Fibroblast of skin of right quadriceps (primary cell): ENCODE data around the gene MBNL1.

ENCODE experiments used
- DNase-seq: peaks from one replicate; pipeline ENCODE4 v3.0.0-alpha.2; 2013

Gene MBNL1

DNA sequence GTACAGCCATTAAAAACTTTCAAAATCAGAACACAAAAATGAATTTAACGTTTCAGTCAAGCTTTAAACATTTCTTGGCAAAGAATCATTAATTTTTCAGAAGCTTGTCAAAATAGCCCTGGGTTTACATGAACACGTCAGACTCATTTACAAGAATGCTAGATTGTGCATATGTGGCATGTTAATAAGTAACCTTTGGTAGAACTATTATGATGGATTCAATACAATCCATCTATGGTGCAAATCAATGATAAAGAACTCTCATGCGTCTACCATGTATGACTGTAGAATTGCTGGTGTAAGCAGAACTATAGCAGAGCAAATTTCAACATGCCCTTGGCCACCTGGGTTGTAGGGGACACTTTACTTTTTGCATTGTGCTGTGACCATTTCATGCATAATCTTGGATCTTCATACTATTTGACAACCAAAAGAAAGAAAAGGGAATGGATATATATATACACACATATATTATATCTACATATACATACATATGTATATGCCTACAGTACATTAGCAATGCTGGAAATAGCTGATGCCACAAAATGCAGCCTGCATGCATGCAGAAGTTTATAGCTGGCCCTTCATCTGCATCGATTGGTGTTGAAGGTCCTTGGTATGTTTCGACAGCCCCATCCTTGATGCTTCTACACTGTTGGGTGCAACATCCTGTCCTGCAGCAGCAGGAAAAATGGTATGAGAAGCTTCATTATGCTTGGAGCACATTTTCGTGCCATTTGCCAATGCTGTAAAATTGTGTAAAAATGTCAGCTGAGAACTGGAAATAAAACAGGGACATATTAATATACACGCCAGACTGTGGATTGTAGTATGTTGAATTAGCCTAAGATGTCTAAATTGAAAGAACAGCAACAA lies 189.0 kb downstream of the MBNL1 start:
- DNase-seq, result no peak

DNA sequence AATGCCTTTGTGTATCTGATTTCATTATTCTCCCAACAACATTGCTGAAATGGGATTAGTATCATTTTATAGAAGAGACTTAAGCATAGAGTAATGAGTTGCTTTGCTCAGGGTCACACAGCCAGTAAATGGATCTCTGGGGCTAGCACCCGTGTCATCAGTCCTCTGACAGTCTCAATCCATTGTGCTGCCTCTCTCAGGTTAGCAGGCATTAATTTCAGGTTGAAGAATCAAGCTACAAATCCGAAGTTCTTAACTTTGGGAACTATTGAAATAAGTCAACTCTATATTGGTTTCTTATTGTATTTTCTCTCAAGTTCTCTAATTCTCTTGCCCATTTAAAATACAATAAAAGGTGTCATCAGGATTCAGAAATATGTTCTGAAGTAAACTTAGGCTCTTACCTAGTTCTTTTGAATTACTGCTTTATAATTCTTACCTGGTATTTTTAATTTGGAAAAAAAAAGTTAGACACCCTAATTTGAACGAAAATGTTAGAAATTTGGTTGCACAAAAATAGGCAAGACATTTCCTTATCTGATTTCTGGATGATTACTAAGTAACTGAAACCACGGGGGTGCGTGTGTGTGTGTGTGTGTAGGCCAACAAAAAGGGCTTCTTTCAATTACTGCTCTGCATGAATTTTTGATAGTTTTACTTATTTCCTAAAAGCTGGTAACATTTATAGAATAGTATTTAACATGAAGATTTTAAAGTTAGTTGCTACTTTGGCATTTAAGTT lies 189.8 kb downstream of the MBNL1 start:
- DNase-seq, result peak; percentile 36

DNA sequence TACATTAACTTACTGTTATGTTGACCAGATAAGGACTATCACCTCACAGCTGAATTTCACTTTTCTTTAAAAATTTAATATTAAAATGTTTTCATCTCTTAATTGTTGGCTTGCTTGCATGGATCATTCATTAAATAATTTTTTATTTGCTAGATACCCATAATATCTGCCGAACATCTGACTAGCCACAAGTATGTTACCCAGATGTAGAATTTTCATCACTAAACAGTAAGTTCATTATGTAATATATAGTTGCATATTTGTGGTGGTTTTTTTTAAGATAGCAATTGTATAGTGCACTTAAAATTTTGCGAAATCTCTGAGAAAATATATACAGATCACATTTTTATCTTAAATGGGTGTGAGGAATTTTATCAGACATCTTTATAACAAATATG lies 190.4 kb downstream of the MBNL1 start:
- DNase-seq, result peak; percentile 25

DNA sequence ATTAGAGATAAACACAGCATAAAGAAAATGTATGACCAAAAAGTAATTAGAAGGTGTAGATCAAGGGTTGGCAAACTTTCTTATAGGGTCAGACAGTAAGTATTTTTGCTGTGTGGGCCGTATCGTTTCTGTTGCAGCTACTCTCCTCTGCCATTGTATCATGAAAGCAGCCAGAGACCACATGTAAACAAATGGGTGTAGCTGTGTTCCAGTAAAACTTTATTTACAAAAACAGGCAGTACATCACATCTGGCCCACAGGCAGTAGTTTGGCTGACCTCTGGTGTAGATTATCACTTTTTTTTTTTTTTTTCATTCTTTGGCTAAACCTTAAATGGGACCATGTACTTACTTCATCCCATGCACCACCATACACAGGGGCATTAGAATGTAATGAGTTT lies 190.8 kb downstream of the MBNL1 start:
- DNase-seq, result no peak

DNA sequence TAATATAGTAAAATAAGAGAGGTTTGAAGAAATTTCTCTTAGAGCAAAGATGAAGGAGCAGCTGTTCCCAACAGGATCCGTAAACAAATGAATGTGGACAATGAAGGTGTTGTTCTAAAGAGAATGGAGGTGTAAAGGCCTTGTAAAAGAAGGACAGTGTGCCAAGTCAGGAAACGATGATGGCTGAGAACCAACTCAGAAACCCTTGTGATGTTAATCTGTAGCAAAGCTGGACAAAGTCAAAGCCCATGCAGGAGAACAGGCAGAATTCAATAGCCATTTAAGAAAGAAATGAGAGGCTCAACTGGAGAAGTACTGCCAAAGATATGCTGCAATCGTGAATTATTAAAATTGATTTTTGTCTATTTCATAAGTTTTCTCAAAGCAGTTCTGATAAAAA lies 192.2 kb downstream of the MBNL1 start:
- no peak for DNase-seq

DNA sequence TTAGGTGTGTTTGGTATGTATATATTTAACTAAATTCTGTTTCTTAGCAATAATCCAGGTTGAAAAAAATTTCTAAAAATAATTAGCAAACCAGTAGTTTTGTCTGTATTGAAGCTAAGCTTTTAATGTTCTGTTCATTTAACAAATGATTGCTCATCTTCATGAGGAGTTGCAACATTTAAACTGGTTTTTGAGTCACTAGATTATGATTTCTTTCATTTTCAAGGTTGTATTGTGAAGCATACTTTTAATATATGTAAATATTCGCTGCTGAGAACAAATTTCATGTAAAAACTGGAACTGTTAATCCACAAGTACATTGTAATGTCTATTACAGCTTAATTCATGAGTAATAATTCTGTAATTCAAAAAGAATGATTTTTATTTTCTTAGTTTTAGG lies 192.7 kb downstream of the MBNL1 start:
- no peak for DNase-seq

DNA sequence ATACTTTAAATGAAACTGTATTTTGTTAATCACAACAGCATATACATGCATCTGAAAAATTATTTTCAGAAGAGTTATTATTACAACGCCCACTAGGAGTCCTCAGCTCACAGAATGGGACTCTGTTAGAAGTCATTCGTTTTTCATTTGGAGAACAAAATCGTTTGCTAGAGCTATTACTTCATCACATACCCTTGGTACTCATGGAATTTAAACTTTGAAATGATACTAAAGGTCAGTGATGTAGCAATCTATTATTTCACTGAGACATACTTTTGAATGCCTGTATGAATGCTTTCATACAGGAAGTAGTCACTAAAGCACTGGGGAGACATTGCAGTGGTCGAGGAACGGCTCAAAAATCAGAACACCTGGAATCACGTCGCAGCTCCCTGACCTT lies 198.1 kb downstream of the MBNL1 start:
- DNase-seq, result peak; percentile 70

DNA sequence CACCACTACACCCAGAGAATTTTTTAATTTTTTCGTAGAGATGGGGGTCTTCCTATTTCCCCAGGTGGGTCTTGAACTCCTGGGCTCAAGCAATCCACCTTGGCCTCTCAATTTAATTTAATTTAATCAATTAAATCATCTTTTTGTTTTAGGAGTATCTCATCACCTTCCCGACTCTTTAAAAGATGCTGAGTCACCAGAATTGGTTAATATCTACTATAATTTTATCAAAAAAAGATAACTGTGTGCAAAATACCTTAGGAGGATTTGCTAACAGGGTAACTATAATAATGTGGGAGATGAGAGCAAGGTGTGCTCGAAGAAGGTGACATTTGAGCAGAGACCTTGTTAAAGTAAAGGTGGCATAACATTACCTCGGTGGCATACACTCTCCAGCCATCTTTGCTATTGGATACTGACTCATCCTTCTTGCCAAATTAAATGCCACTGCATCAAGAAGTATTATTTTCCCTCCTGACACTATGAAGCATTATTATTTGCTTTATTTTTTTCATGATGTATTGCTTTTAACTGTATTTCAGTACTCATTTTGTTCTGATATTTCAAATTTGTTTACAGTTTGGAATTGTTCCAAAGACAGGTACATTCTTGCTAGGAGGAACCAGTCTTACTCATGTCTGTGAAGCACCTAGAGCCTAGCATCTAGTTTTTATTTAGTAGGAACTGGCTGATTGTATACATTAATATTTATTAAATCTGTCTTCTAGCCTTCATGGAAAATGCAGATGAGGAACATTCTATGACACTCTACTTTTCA lies 200.7 kb downstream of the MBNL1 start:
- no peak for DNase-seq

DNA sequence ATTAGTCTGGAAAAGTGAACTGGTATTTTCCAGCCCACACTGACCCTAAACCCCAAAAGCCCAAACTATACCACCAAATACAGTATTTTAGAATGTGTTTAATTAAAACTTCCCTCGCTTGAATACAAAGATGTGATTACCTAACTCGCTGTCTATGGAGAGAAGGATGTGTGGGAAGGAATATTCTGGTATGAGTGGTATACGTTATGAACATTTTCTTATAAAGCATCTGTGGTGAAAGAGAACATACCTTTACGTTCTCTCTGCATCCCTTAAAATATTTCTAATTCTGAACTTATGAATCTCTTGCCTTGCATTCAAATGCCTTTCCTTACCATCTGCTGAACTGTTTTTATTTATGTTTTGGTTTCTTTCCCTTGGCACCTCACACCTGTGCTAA lies 201.4 kb downstream of the MBNL1 start:
- DNase-seq, result no peak

DNA sequence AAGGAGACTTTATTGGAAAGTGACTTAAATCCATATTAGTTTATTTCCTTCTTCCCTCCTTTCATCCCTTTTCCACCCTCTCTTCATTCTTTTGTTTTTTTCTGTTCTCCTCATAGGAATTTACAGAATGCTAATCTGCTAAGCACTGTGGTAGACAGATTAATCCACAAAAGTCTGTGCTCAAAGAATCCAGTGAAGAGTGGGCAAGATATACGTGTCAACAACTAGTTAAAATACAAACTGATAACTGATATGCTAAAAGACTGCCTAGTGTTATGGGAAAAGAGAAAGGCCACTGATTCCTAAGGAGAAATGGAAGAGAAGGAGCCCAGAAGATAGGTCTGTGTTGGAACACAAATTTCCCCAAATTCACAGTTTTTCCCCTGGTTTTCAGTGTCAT lies 202.2 kb downstream of the MBNL1 start:
- DNase-seq, result no peak

DNA sequence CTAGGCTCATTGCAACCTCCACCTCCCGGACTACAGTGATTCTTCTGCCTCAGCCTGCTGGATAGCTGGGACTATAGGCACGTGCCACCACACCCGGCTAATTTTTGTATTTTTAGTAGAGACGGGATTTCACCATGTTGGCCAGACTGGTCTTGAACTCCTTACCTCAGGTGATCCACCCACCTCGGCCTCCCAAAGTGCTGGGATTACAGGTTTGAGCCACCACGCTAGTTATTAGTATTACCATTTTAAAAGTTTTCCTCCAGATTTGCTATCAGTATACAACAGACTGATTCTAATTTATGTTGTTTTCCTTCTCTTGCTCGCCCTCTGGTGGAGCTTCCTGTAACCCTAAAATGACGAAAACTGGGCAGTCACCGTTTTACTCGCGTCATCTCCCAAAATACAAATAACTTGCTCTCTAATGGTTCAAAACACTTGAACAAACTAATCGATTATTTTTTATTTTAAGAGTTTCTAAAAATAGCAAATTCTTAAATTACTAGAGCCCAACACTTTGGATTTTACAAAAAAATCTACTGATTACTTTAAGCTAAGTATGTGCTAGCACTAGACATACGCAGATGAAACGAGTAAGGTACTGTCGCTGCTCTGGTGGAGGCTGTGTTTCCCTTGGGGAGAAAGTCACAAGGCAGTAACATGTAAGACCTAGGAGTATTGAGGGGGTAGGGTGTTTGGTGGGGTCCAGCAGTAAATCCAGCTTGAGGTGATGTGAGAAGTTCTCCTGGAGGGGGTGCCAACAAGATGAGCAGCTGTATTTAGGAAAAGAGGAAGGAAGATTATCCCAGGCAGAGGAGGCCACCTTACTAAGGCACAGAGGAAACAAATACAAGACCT lies 203.3 kb downstream of the MBNL1 start:
- DNase-seq, result peak; percentile 56

DNA sequence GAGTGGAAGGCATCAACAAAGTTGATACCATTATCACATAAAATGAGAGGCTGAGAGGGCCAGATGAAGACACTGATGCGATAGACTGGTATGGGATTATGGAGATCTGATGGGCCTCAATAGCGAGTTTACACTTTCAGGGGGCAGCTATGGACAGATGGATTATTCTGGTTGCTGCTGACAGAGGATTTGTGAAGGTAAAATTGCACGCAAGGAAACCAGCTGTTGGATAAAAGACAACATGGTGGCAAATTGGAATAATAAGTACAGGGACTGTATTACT lies 203.9 kb downstream of the MBNL1 start:
- DNase-seq, result no peak

DNA sequence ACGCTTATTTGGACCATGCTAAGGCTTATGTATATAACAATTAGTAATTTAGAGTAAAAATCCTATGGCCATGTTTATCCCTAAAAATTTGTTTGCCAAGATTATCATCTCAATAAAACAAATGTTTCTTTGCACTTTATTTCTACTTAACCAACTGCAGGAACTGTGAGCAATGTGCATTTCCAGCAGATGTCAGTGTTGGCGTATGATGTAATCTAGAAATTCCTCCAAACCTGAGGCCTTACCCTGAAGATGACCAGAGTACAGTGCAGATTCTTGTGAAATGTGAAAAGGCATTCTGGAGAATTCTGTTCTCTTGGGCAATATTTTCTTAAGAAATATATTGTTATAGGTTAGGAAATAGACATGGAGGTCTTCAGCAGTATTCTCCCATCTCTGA lies 205.9 kb downstream of the MBNL1 start:
- peak; percentile 68 for DNase-seq

DNA sequence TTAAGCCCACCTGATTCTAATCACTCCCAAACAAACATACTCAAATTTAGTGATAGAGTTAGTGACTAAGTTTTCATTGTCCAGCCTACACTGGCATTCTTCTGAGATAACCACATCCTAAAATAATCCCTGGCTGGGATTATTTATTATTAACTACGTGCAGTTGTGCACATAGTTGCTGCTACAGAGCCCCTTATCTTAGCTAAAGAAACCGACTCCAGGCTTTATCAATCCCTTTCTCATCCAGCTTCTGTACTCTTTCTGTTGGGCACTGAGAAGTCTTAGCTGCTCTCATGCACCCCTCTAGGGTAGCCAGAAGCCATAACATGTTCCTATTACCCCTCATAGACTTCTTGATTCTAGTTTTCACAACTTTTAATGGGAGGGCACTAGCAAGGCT lies 208.7 kb downstream of the MBNL1 start:
- no peak for DNase-seq

DNA sequence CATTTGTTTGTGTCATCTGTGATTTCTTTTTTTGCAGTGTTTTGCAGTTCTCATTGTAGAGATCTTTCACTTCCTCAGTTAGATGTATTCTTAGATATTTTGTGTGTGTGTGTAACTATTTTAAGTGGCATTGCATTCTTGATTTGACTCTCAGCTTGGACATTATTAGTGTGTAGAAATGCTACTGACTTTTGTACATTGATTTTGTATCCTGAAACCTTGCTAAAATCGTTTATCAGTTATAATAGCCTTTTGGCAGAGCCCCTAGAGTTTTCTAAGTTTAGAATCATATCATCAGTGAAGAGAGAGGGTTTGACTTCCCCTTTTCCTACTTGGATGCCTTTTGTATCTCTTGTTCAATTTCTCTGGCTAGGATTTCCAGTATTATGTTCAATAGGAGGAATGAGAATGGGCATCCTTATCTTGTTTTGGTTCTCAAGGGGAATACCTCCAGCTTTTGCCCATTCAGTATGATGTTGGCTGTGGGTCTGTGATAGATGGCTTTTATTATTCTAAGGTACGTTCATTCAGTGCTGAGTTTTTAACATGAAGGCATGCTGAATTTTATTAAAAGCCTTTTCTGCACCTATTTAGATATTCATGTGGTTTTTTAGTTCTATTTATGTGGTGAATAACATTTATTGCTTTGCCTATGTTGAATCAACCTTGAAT lies 211.7 kb downstream of the MBNL1 start:
- no peak for DNase-seq

DNA sequence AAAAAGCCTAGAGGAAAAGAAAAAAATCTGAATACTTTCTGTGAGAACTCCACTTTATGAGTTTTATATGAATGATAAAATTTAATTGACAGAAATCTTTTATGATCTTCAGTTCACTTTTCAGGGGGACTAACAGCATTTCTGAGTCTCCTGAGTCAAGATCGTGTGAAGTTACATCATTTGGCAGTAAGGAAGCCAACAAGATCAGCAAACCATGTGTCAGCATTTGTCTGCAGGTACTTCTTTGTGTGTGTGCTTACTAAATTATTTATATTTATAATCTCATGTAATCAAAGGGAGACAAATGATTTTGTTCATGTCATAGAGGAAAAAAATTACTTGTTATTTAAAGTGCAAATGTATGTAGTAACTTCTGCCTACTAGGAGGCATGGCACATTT lies 217.6 kb downstream of the MBNL1 start:
- DNase-seq, result no peak

DNA sequence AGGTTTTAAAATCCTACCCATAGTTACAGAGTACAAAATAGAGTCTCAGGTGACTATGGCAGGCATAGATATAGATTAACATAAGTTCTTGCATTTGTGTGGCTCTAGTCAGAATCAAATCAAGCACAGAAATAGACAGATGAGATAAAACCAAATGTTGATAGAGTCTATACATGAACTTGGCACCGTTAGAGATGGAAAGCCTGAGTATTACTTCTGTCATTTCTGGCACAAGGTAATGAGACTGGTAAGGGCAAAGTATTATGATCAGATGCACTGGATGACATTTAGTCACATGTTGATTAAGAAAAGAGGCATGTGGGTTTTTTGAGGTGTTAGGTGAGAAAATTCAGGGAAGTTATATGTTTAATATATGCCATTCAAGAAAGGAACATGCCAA lies 219.7 kb downstream of the MBNL1 start:
- DNase-seq, result no peak

DNA sequence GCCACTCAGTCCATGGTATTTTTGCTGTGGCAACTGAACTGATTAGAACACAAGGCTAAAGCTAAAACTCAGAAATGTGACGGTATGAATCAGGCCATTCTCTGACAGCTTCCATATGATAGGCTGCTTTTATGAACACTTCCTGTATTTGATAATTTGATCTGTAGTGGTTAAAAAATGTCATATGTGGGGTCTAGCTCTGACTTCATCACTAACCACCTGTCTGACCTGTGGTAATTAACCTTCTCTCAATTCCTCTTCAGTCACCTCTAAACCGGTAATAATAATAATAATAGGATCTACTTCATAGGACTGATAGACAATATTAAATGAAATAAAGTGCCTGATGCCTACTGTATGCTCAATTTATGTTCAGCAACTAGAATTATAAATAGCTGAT lies 223.2 kb downstream of the MBNL1 start:
- no peak for DNase-seq

DNA sequence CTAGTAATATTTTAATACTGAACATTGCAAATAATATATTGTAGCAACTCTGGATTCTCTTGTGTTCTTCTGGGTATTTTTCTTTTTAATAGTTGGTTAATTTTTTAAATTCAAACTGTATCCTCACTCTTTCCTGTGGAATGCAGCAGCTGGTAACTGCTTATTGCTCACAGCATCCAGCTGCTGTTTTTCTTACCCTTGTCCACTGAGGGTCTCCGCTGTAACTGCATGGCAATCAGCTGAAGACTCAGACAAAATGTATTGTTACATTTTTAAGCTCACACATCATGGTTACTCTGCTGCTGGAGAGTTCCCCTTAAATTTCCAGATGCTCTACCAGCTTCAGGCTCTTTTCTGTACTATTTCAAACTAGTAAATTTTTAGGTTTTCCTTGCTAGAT lies 227.6 kb downstream of the MBNL1 start:
- DNase-seq, result no peak

DNA sequence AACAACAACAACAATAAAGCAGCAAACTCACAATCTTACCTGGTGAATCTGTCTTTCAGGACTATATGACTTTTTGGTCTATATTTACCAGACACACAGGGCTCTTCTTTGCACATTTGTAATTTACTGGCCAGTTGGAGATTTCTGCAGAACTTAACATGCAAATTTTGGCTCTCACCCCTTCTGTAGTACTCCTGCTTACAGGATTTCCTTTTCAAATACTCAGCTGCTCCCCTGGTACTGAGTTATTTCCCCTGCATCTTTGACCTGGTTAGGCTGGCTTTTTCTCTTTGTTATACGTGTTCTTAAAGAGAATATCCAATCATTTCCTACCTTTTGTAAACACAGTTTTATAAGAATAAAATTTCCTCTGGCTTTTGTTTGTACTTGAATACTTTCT lies 228.0 kb downstream of the MBNL1 start:
- no peak for DNase-seq

DNA sequence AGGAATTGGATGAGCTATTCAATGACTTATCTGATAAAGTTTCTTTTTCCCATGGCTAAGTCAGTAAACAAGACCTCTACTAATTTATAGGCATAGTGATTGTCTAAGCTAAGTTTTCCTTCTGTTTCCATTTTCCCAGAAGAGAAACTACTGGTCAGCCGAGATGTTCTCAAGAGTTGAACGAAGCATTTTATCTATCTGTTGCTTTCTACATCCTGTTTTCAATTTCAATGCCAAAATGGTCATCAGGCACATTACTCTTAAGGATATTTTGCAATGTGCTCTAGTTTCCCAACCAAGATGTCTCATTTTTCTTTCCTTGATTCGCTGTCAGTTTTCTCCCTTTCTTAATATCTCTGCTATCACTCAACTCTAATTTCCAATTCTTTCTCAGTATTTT lies 228.7 kb downstream of the MBNL1 start:
- no peak for DNase-seq

DNA sequence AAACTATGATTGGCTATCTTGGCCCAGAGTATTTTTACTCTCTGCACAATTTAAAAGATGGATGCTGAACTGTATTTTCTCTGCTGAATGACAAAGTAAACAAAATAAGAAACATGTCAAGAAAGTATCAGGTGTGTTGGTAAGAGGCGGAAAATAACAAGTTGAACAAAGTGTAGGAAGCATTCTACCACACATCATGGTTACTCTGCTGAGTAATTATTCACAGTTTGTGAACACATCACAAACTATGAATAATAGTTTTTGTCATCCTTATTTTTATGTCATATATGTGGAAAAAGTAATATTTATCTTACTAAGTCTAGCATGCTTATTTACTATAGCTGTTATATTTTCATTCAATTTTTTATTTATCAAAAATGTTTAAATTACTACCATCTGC lies 229.2 kb downstream of the MBNL1 start:
- DNase-seq, result no peak
